GM21360 (cell line): ENCODE results near the gene ANKRD55.
"Not testable (repeated sequence)": the region's sequence is repeated elsewhere in the genome, so short reads cannot be mapped to it uniquely, and the experiment has no call there.

Experiments
- ATAC-seq: cut with Tn5 transposase; IDR thresholded peaks from one replicate; pipeline ENCODE4 v1.9.1; 2021; ENCODE audit warnings: mild to moderate bottlenecking, moderate library complexity; ENCODE audit not compliant: unreplicated experiment

Gene ANKRD55

DNA sequence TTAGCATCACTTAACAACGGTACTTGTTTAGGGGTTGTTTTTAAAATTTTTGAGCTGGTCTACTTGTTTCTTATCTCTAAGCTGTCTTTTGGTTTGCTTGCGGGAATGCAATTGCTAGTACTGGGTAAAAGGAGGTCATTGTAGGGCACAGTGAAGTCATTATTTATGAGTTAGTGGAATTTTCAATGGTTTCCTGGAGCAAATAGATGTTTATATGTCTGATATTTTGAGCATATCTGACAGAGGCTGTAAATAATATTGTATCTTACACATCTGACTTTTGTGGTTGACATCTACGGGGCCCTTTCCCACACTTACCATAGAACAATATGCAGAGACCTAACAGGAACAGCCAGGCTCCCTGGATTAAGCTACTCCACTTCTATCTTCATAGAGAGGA lies 147.9 kb downstream of the ANKRD55 start:
- no peak for ATAC-seq

DNA sequence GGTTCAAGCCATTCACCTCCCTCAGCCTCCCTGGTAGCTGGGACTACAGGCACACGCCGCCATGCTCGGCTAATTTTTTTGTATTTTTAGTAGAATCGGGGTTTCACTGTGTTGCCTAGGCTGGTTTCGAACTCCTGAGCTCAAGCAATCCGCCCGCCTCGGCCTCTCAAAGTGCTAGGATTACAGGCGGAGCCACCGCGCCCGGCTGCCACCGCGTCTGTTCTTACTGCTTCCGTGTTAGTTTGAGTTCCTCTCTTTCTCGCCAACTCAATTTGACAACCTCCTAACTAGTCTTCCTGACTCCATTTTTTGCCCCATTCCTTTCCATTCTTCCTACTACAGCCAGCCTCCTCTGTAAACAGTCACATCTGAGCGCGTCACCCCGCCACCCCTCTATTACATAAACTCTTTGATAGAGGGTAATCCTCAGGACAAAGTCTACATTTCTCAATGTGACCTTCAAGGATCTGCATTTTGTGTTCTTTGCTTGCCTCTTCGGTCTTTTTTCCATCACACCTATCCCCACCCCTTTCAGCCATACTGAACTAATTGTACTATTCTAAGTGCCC lies 149.8 kb downstream of the ANKRD55 start:
- ATAC-seq = no peak

DNA sequence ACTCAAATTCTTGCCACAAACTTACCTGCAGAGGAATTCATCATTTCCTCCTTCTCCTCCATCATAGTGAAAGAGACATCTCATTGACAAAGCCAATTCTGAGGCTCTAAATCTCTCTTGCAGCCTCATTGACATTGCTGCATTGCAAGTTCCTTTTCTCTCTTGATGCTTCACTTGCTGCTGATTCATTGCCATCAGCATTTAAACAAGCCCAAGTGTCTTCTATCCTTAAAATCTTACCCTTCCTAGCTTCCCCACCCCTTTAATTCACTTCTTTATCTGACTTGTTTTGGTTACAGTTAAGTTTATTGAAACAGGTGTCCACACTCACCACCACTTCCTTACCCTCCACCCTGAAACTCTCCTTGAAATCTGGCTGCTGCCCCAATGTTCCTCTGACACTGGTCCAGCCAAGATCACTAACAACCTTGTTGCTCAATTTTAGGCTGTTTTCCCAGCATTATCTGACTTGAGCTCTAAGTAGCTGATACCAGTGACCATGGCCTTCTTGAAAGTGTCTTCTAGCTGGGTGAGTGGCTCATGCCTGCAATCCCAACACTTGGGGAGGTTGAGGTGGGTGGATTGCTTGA lies 152.0 kb downstream of the ANKRD55 start:
- ATAC-seq = peak; percentile 35

DNA sequence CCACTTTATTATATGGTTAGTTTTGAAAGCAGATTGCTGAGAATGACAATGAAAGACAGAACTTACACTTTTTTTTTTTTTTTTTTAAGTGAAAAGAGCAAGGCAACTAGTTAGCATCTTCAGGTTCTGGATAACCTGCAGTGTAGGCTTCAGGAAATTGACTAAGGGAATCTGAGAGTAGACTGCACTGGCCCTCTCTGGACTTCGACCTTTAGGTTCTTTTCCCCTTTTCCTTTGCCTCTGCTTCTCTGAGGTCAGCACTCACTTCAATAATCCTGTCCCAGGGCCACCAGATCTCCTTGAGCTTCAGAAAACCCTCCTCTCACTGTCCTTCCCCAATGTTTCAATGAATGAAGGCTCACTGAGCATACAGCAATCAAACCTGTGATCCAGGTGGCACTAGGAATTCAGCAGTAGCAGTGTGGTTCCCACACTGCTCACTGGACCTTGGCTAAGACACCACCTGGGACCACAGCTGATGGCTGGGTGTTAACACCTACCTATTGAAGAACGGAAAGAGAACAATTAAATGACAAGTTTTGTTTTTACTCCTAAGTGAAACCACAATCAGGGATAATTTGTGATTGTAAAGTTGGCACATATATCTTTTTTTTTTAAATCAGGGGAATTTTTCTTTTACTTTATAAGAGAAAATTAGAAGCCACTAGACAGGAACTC lies 152.6 kb downstream of the ANKRD55 start:
- ATAC-seq = peak; percentile 66

DNA sequence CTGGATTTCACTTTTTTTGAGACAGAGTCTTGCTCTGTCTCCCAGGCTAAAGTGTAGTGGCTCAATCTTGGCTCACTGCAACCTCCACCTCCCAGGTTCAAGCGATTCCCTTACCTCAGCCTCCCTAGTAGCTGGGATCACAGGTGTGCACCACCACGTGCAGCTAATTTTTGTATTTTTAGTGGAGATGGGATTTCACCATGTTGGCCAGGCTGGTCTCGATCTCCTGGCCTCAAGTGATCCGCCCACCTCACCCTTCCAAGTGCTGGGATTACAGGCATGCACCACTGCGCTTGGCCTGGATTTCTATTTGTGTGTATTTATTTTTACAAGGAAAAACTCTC lies 154.0 kb downstream of the ANKRD55 start:
- not testable (repeated sequence) for ATAC-seq

DNA sequence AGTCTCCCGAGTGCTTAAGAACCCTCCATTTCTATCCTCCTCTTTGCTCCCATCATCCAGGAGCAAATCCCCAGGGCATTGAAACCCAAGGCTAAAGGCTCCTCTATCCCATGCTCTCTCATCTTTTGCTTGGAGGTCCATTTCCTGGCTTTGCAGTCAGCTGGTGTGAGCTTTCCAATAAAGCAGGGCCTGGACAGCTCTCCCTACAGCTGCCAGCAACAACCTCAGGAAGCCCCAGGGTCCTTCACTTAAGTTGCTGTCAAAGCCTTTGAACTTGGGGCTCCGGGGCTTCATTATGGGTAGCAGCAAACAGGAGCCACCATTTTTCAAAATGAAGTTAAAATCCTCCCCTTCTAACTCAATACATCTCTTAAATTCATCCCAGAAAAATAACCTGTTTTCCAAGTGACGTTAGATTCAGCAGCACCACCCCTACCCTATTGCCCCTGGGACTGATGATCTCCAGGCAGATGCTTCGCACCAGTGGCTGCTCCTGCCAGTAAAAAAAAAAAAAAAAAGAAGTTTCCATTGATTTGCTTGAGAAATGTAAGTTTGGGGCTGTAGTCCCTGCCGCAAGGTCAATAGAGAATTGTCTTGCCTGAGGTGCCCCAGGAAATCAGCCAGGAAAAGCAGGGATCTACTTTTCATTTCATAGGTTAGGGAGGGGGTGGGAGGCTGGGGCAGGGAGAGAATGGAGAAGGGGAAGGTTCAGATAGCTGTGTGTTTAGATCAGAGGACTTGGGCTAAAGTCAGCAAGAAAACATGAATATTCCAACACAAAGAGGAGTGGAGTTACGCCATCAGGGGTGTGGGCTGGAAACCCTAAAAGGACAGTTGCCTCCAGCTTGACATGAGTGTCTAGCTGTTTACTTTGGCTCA lies 154.6 kb downstream of the ANKRD55 start:
- no peak for ATAC-seq

DNA sequence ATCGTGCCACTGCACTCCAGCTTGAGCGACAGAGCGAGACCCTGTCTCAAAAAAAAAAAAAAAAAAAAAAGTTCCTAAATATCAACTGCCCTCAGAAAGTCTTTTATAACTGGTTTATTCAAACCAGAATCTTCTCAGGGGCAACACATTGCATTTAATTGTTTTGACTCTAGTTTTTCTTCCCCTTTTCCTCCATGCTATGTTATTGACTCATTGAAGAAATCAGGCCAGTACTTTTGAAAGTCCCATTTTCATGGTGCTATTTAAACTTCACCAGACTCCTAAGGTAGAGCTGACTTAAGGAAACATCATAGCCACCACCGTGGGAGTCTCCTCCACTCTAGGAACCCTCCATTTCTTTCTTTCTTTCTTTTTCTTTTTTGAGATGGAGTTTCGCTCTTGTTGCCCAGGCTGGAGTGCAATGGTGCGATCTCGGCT lies 155.3 kb downstream of the ANKRD55 start:
- no peak for ATAC-seq

DNA sequence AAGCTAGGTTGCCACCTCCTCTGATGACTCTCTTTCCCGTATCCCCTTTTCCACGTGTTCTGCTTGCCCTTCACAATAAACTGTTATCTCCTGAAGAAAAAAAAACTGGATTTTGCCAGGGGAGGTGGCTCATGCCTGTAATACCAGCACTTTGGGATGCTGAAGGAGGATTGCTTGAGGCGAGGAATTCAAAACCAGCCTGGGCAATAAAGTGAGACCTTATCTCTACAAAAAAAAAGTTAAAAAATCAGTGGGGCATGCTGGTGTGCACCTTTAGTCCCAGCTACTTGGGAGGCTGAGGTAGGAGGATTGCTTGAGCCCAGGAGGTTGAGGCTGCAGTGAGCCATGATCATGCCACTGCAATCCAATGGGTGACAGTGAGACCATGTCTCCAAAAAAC lies 156.6 kb downstream of the ANKRD55 start:
- no peak for ATAC-seq

DNA sequence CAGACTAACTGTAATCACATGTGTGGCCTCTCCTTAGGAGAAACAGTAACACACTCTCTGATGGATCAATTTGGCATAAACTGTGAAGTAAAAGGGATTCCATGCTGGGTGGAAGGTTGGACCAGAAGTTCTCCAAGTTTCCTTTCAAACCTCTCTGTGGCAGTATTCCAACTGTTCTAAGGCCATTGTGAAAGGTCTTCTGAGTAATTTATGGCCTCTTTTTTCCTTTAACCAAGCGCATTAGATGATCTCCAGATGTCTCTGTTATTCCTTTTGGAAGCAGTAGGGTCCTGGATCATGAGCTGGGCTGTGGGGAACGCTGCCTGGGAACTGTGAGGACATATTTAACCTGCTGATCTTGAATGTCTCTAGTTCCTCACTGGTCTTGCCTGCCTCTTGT lies 157.8 kb downstream of the ANKRD55 start:
- ATAC-seq = no peak

DNA sequence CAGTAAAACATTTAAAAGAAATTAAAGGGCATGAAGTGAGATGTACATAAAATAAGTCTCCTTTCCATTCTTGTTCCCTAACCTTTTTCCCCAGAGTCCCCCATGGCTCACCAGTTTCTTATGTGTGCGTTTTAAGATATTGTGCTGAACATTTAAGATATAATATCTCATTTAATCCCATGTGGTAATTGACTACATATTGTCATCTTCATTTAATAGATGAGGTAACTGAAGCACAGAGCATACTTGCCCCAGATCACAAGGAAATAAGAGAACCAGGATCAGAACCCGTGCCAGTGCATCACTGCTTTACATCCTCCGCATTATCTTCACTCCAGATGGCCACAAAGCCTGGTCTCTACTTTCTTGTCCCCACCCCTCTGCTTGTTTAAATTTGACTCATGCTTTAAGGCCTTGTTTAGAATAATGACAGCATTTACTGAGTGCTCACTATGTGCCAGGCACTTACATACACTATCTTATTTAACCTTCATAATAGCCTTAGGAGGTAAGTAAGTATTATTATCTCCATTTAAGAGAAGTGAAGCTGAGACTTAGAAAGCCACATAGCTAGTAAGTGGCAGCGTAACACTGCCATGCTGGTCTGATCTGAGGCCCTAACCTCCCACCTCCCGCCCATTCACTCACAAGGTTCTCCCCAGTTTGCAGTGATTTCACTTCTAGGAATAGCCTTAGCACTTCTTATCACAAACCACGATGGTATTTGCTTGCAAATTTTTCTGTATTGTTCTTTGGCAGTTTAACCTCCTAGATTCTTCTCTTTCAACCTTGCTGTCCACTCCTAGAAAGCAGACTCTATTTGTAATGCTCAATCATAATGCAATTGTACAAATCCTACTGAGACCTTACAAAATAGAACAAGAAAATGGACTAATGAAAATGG lies 160.0 kb downstream of the ANKRD55 start:
- no peak for ATAC-seq

DNA sequence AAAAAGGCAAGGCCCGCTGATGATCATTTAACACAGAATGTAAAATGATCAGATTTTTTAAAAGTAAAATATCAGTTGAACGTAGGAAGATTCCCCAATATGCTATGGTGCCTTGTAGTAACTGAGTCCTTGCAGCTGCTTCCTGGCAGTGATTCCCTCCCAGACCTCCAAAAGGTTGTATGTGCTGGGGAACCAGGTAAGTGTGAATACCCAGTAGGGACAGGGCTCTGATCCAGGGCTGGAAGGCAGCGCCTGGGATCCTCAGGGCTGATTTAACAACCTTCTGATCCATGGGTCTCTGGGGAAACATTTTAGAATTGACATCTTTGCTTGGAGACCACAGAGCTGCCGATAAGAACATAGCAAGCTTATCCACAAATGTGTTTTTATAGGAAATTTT lies 161.7 kb downstream of the ANKRD55 start:
- ATAC-seq = no peak

DNA sequence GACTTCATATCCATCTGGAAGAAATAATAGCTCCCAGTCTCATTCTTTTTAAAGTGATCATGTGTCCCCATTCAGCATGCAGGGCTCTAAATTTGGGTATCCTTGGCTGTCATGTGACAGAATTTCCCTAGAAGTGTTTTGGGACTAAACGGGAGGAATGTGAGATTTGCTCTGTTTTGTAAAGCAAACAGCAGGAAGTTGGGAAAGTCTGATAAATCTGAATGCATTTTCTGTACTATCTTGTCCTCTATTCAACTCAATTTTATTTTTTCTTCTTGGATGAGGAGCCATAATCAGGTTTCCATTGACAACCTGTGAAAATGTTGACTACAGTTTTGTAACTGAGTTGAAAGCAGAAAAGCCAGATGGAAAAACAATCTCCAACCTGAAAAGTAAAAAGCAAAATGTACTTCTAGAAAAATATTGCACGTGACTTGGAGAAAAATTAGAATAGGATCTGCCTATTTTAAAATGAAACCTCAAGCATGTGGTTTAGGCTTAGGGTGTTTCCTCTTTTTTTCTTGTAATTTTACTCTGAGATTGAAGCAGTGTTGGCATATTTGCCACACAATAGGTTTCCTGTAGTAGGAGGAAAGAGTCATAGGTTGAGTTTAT lies 162.2 kb downstream of the ANKRD55 start:
- no peak for ATAC-seq

DNA sequence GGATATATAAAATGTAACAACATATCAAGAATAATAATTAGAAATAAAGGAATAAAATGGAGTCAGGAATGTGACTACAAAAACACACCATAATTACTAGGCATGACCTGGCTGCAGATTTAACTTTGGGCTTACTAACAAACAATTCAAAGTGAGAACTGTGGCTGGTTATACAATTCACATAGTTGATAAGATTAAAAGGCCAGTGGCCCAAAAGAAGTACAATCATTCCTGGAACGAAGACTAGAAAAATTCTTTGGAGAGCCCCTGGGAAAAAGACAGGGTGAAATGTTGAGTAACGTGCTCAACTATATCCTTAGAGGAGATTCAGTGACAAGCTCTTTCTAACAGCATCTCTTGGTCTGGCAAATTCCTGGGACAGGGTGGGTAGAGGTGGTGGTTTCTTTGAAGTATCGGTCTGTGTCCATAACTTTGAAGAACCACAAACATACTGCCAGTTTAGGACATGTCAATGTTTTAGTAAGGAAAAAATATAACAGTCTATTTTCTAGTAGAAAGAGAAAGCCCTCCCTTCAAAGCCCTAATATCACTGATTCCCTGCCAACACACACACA lies 163.4 kb downstream of the ANKRD55 start:
- no peak for ATAC-seq

DNA sequence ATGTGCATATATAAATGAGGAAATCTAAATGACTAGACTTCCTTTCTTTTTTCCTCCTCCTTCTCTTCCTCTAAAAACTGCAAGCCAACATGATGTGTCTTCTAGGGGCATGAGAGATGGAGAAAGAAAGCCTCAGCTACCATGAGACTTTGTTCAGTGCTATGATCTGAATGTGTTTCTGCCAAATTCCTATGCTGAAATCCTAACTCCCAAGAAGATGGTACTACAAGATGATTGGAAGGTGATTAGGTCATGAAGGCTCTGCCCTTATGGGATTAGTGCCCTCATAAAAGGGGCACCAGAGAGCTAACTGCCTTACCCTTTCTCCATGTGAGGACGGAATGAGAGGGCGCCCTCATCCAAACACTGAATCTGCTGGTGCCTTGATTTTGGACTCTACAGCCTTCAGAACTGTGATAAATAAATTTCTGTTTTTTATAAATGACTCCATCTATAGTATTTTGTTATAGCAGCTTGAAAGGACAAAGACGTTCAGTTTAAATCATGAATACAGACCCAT lies 166.1 kb downstream of the ANKRD55 start:
- ATAC-seq = no peak

DNA sequence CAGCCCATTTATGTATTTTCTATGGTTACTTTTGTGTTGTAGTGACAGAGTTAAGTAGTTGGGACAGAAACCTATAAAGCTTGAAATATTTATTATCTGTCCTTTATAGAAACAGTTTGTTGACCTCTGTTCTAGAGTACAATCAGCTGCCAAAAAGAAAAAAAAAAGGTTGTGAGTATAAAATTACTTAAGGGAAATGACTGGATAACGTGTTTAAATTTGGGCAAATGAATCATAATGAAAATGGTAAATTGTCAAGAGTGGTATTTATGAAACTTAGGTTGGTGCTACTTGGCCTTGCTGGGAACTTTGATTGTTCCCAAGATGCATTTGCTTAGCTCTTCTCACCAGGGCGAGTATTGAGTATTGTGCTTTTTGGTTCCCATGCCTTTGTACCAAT lies 168.1 kb downstream of the ANKRD55 start:
- peak; percentile 78 for ATAC-seq

DNA sequence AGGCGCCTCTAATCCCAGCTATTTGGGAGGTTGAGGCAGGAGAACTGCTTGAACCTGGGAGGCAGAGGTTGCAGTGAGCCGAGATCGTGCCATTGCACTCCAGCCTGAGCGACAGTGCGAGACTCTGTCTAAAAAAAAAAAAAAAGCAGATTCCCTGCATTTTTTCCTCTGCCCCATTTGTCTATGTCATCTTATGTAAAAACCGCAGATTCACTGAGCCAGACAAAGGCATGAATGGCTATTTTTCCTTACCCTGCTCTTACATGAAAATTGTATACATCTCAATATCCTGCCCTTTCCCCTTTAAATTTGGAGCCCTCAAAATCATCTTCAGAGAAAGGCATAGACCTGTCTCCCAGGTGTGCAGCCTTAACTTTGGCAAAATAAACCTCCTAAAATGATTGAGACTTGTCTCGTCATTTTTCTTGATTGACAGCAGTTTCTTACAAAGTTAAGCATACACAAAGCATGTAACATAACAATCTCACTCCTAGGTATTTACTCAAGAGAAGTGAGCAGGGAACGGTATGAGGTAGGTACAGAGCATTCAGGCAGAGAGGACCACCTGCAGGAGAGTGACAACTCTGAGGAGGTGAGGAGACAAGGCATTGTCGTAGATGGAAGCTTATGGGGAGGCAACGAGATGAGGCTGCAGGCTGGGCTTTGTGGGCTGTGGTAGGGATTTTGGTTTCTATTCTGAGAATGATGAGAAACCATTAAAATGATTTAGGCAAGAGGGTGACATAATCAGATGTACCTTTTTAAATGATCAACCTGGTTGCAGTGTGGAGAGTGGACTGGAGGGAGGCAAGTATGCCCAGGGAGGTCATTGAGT lies 172.6 kb downstream of the ANKRD55 start:
- no peak for ATAC-seq

DNA sequence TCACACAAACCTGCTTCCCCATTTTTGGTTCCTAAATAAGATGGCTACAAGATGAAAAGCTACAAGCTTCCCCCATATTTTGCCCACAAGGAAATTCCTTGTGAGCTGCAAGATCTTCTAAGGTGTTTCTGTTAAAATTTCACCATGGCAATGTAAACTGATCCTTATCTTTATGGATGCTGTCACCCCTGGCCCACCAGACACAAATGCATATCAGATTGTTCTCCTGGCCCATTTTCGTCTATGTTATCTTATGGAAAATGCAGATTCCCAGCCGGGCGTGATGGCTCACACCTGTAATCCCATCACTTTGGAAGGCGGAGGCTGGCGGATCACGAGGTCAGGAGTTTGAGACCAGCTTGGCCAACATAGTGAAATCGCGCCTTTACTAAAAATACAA lies 173.3 kb downstream of the ANKRD55 start:
- ATAC-seq = no peak

DNA sequence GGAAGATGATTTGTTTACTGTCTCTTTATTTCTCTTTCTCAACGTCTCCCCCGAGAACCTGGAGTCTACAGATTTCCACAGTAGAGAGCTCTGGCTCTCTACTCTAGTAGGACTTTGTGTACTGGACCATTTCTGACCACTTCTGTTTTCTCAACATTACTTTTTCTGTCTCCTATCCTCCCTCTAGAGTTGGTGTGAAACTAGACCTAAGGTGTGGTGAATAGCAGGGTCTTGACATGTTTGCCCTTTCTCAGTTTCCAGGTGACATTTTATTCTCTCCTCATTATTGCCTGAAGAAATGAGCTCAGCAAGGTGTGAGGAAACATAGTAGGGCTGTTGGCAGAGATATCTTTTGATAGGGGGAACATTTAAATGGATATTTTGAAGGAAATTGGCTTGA lies 176.3 kb downstream of the ANKRD55 start:
- peak; percentile 70 for ATAC-seq

DNA sequence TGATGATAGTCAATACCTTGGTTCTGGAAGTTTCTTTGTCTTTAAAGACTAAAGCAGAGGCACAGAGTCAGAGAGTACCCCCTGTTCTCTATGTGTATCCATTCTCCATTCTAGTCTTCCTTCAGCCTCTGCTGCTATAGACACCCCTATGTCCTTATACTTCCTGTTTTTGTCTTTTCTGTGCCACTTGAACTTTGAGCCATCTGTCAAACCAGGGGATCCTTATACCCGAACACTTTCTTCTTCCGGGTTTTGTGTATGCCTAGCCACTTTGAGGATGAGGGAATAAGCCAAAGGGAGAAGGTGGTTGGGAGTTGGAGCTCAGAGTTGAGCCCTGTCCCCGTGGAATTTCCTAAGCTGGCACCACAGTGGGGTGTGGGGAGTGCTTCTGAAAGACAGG lies 177.3 kb downstream of the ANKRD55 start:
- ATAC-seq = no peak
